RCC 7860 (cell line): ENCODE data around the gene CYBA.

Source experiments
- DNase-seq: peaks from one replicate; pipeline ENCODE4 v3.0.0-alpha.2; 2015; ENCODE audit warnings: low spot score
- FAIRE-seq: peaks from 2 replicates; lab custom pipeline; 2012; peaks lifted over from hg19 to GRCh38; lab: Jason Lieb, UNC

The CYBA gene

GRCh38 chr16:88647178-88648070 lies 3.4 kb downstream of the CYBA start:
- no peak for DNase-seq
- FAIRE-seq = no peak

- no peak for FAIRE-seq
- DNase-seq = no peak
Measured at GRCh38 chr16:88646345-88647034, 4.4 kb downstream of the CYBA start.

GRCh38 chr16:88645941-88646340 lies 4.9 kb downstream of the CYBA start:
- FAIRE-seq (no peak), DNase-seq (no peak)

DNA sequence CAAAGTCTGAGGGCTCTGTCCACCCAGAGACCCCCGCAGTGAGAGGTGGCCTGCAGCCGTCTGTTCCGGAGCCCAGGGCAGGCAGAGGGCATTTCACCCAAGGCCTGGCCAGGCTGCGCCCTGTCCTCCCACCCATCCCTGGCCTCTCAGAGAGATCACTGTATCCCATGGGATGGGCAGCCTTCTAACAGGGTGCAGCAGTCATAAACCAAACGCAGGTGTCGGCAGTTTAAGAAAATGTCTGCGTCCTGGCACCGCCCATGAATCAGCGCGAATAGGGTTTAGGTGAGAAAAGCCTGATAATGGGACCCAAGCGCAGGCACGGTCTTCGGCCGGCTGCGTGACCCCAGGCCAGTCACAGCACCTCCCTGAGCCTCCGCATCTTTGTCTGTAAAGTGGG lies 5.4 kb downstream of the CYBA start:
- no peak for FAIRE-seq

DNA sequence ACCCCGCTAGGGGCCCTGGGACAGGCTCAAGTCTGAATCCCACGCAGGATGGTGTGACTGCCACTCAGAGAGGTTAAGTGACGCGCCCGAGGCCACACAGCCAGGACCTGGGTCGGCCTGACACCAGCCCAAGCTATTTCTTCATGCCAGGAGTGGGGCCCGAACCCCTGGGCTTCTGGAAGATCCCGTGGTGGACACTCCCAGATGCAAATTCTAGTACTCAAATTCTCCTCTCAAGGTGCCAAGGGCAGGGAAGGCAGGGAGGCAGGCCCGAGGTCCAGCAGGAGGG lies 7.3 kb downstream of the CYBA start:
- no peak for FAIRE-seq
- DNase-seq = no peak

More for the DNA sequence above, 5.4 kb downstream of the CYBA start:
- no peak for DNase-seq

- FAIRE-seq (no peak), DNase-seq (no peak)
Measured at GRCh38 chr16:88642881-88643643, 7.8 kb downstream of the CYBA start.

DNA sequence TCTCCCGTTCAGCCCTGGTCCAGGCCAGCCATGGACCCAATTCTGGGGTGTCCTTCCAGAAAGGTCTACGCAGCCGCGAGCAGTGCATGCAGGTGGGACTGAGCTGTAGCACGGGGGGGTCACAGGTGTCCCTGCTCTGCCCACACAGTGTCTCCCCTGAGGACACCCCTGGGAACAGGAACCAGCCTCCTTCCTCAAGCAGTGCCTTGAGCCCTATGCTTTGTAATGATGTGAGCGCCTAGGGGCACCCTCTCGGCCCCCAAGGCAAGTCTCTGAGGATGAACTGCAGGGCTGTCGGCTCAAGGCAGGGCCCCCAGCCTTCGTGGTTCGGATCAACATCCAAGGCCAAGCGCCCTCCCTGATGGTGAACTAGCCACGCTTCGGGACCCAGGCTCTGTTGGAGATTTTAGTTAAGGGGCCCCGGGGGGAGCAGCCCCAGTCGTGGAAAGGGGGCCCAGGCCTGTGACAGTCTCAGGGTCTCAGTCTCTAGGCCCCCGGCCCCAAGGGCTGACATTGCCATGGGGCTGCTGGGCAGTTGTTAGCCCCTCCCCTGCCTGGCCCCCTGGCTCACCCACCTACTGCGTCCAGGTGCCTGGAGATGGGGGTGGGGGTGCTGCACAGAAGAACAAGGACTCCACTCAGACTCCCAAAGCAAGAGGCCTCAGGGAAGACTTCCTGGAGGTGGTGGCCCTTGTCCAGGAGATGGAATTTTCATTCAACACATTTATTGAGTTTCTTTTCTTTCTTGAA lies 10.2 kb downstream of the CYBA start:
- FAIRE-seq (no peak), DNase-seq (no peak)

DNA sequence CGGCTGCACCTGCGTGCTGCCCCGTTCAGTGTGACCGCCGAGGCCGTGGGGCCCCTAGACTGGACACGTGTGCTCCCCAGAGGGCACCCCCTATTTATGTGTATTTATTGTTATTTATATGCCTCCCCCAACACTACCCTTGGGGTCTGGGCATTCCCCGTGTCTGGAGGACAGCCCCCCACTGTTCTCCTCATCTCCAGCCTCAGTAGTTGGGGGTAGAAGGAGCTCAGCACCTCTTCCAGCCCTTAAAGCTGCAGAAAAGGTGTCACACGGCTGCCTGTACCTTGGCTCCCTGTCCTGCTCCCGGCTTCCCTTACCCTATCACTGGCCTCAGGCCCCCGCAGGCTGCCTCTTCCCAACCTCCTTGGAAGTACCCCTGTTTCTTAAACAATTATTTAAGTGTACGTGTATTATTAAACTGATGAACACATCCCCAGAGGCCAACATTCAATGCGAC lies 10.8 kb downstream of the CYBA start:
- no peak for FAIRE-seq
- no peak for DNase-seq

DNA sequence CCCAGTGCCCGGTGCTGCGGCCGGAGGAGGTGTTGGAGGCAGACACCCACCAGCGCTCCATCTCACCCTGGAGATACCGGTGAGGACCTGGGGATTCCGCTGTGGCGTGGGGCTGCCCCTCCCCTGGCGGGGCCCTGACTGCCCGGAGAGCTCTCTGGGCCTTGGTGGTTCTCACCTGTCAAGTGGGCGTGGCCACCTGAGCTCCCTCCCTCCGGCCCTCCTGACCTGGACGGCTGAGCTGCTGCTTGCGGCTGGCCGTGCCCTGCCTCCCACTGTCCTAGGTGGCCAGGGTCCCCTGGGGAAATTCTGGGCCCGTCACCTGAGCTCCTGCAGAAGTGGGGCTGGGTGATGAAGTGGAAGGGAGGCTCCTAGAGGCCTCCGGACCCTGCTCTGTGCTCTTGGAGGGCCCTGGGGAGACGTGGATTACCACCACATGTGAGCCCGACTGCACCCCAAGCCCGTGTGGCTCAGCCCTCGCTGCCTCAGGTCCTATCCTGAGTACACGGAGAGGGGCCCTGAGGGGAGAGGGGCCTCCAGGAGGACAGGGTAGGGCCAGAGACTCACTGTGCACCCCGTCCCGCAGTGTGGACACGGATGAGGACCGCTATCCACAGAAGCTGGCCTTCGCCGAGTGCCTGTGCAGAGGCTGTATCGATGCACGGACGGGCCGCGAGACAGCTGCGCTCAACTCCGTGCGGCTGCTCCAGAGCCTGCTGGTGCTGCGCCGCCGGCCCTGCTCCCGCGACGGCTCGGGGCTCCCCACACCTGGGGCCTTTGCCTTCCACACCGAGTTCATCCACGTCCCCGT lies 11.4 kb downstream of the CYBA start:
- DNase-seq (no peak), FAIRE-seq (no peak)

- no peak for DNase-seq
- FAIRE-seq = no peak
Measured at GRCh38 chr16:88638323-88639230, 12.3 kb downstream of the CYBA start, which contains the start of gene IL17C. Gene IL17C, plus strand, starts transcription at chr16:88638572. Its CDS starts 70 bp downstream, at chr16:88638642.

DNA sequence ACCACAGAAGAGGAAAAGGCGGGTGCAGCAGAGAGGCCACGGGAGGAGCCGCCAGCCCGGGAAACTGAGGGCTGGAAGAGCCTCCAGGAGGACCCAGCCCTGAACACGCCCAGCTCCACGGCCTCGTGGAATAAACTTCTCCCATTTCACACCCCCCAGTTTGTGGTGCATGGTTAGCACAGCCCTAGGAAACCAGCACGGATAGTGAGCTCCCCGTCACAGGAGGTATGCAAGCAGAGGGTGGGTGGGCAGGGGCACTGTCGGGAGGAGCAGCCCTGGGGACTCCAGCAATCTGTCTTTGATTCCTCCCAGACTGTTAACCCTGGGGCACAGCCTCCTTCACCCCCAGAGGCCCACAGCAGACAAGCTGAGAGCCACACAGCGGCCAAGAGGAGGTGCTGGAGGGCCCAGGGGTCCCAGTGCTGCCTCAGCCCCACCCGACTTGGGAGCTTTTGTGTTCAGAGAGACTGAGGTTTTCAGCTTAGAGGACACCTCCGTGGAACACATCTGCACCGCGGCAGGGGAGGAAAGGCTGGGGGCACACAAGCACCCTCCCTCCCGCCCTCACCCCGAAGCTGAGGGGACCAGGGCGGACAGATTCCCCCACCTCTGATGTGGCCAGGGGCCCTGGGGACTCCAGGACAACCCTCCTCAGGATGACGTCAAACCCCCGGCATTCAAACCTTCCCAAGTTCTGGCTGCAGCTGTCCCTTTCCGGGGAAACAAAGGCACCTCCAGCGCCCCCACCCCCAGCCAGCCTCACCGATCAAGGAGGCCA lies 14.2 kb downstream of the CYBA start:
- FAIRE-seq = no peak
- no peak for DNase-seq

DNA sequence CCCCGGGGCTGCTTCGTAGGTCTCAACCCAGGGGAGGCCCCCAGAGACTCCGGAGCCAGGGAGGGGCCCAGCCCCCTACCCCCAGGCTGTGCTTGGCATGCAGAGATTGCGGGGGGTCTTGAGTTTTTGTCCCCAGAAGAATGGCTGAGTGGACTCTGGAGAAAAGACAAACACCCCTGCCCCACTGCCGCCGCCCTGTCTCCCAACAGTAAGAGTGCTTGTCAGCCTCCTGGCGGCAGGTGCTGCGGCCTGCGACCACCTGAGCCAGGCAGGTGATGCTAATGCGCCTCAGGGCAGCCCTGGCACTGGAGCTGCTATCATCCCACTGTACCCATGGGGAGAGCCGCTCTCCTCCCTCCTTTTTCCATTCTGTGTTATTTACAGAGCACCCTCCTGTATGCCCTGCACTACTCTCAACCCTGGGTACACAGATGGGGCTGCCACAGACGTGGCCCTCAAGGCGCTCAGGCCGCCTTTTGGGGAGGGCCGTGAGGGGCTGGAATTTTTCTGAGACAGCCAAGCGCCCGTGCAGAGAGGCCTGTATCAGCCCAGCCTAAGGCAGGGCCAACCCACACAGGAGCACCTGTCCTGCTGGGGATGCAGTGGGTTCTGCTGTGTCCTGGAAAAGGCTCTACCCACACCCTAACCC lies 15.1 kb downstream of the CYBA start:
- DNase-seq = no peak
- no peak for FAIRE-seq

DNA sequence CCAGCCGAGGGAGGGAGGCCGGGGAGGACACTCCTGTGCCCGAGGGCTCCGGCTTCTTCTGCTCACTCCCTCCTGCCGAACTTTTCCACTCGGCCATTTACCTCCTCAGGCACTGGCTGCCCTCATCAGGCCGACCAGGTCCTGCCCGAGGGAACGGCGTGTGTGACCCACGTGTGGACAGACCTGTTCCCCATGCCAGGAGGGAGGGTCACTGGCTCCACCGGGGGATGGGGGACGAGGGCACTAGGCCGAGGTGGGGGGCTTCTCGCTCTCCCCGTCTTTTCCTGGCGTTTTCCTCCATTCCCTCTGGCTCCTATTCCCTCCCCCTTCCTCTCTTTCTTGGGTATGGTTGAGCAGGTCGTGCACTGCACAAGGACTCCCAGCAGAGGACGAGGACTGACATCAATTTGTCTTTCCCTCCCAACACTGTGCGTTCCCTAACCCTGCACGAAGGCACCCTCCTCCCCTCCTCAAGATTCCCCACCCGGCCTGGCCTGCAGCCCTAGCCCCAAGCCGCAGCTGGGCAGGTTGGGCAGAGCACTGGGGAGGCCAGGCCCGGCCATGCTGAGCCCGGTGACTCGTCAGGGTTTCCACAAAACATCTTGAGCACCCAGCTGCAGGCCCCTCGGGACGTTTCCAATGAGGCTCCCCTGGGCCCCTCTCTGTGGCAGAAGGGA lies 15.7 kb downstream of the CYBA start:
- DNase-seq = no peak
- no peak for FAIRE-seq

GRCh38 chr16:88634141-88634993 lies 16.5 kb downstream of the CYBA start:
- DNase-seq (no peak), FAIRE-seq (no peak)

GRCh38 chr16:88633684-88634140 lies 17.1 kb downstream of the CYBA start:
- FAIRE-seq = no peak
- peak; percentile 14 for DNase-seq

GRCh38 chr16:88632587-88632930 lies 18.3 kb downstream of the CYBA start:
- FAIRE-seq = no peak

More at GRCh38 chr16:88632587-88632930, 18.3 kb downstream of the CYBA start:
- no peak for DNase-seq
